Suprapubic skin (tissue), 4 donors: ENCODE results near the gene DYRK1B.

Experiments
- EP300 ChIP-seq: sonication (generic); formaldehyde crosslinking; IDR thresholded peaks from one replicate; pipeline ENCODE4 v1.6.1; 2017; ENCODE audit warnings: antibody characterized with exemption
- POLR2A ChIP-seq, 2 donors: fragments of 450-650 bp; IDR thresholded peaks; one replicate each; pipeline ENCODE4 v1.6.1; 2017; ENCODE audit warnings: antibody characterized with exemption in 2 of 2, mild to moderate bottlenecking in 2 of 2, moderate library complexity in 2 of 2
- POLR2AphosphoS5 ChIP-seq, 3 donors: sonication (generic); formaldehyde crosslinking; IDR thresholded peaks; one replicate each; pipeline ENCODE4 v1.6.1; 2017; ENCODE audit warnings: antibody characterized with exemption in 3 of 3
- TF ChIP-seq, protein P1 (sequence below), 2 donors: fragments of 200-600 bp in 1 of 2; fragments of 450-650 bp in 1 of 2; sonication (generic) in 1 of 2; IDR thresholded peaks; one replicate each; pipeline ENCODE4 v1.5.1; 2016 to 2019; ENCODE audit warnings: antibody characterized with exemption in 2 of 2, mild to moderate bottlenecking in 1 of 2, moderate library complexity in 1 of 2

DNA sequence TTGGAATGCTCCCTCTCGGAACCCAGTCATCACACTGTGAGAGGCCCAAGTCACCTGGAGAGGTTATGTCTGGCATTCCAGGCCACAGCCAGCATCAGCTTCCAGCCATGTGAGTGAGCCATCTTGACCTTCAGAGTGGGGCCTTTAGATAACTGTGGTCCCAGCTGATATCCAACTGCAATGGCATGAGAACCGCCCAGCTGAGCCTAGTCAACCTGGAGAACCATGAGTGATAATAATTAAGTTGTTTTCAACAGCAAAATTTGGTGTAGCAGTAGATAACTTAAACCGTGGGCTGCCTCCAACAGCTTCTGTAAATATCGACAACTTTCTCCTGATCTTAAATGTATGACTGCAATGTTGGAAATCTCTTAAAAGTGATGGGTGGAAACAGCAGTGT lies 24.6 kb downstream of the DYRK1B start:
- TF ChIP-seq POLR2A (IDR thresholded peaks at IDR 0.05) (no peak), EP300 (no peak), POLR2AphosphoS5 (IDR thresholded peaks at IDR 0.05) (no peak)
- TF ChIP-seq, protein P1, sequence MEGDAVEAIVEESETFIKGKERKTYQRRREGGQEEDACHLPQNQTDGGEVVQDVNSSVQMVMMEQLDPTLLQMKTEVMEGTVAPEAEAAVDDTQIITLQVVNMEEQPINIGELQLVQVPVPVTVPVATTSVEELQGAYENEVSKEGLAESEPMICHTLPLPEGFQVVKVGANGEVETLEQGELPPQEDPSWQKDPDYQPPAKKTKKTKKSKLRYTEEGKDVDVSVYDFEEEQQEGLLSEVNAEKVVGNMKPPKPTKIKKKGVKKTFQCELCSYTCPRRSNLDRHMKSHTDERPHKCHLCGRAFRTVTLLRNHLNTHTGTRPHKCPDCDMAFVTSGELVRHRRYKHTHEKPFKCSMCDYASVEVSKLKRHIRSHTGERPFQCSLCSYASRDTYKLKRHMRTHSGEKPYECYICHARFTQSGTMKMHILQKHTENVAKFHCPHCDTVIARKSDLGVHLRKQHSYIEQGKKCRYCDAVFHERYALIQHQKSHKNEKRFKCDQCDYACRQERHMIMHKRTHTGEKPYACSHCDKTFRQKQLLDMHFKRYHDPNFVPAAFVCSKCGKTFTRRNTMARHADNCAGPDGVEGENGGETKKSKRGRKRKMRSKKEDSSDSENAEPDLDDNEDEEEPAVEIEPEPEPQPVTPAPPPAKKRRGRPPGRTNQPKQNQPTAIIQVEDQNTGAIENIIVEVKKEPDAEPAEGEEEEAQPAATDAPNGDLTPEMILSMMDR (IDR thresholded peaks at IDR 0.05), result no peak
